Spleen (tissue), 11 donors: Measurements from ENCODE around the gene PHEX. TPM values are rescaled to one million over a fixed set of nuclear protein-coding genes. Genes with fewer than 3 reads are reported as not detected.

ENCODE experiments used
- DNase-seq: peaks from one replicate; pipeline ENCODE4 v3.0.0-alpha.2; 2020
- H3K27ac ChIP-seq, 8 donors: fragments of 200-600 bp; sonication (generic) in 7 of 8; 1 replicate in 4 of 8; 2 replicates in 4 of 8; pipeline versions ENCODE4 v1.5.0 to v1.8.0; 2016 to 2021; ENCODE audit warnings: inconsistent platforms in 4 of 8, mild to moderate bottlenecking in 4 of 8, moderate library complexity in 1 of 8
- H3K27me3 ChIP-seq, 7 donors: fragments of 200-600 bp; sonication (generic) in 6 of 7; replicated peaks in 1 of 7; 1 replicate in 4 of 7; 2 replicates in 3 of 7; pipeline versions ENCODE4 v1.5.0 to v1.8.0; 2016 to 2021; ENCODE audit warnings: inconsistent platforms in 3 of 7, mild to moderate bottlenecking in 1 of 7
- H3K36me3 ChIP-seq, 6 donors: fragments of 200-600 bp; sonication (generic) in 5 of 6; 1 replicate in 4 of 6; 2 replicates in 2 of 6; pipeline versions ENCODE4 v1.5.0 to v1.8.0; 2016 to 2021; ENCODE audit warnings: inconsistent platforms in 2 of 6
- H3K4me1 ChIP-seq, 6 donors: fragments of 200-600 bp; sonication (generic) in 5 of 6; 1 replicate in 3 of 6; 2 replicates in 3 of 6; pipeline versions ENCODE4 v1.5.0 to v1.8.0; 2016 to 2021; ENCODE audit warnings: inconsistent platforms in 3 of 6
- H3K4me3 ChIP-seq, 8 donors: fragments of 200-600 bp; sonication (generic) in 7 of 8; 1 replicate in 4 of 8; 2 replicates in 4 of 8; pipeline versions ENCODE4 v1.5.0 to v1.8.0; 2016 to 2021; ENCODE audit warnings: inconsistent platforms in 4 of 8, mild to moderate bottlenecking in 4 of 8, moderate library complexity in 2 of 8
- H3K9me3 ChIP-seq, 8 donors: fragments of 200-600 bp; sonication (generic) in 7 of 8; 1 replicate in 4 of 8; 2 replicates in 4 of 8; pipeline versions ENCODE4 v1.5.0 to v1.8.0; 2016 to 2021; ENCODE audit warnings: inconsistent platforms in 4 of 8
- CTCF ChIP-seq, 11 experiments: fragments of 200-600 bp in 7 of 11; fragments of 450-650 bp in 4 of 11; sonication (generic) in 4 of 11; IDR thresholded peaks in 8 of 11; conservative IDR thresholded peaks in 3 of 11; 1 replicate in 7 of 11; 2 replicates in 4 of 11; pipeline versions ENCODE4 v1.4.0 to v1.8.0; 2016 to 2021; ENCODE audit warnings: antibody characterized with exemption in 11 of 11, inconsistent platforms in 4 of 11, mild to moderate bottlenecking in 1 of 11
- POLR2A ChIP-seq, 3 donors: fragments of 450-650 bp; IDR thresholded peaks; one replicate each; pipeline ENCODE4 v1.5.1; 2017; ENCODE audit warnings: antibody characterized with exemption in 3 of 3, mild to moderate bottlenecking in 1 of 3
- POLR2AphosphoS5 ChIP-seq, 3 donors: sonication (generic); formaldehyde crosslinking; IDR thresholded peaks; one replicate each; pipeline ENCODE4 v1.5.1; 2017; ENCODE audit warnings: antibody characterized with exemption in 3 of 3
- WGBS, 5 donors: extraction: QIAGEN DNeasy Blood & Tissue Kit in 3 of 5; methylation state at CpG; one replicate each; pipeline versions ENCODE4 v1.1.5 to v1.1.7; 2013 to 2018; 5-methylcytosine and 5-hydroxymethylcytosine counted together
- intact Hi-C: fragments of 100-400 bp; cut with DNase I; formaldehyde crosslinking; loops from one replicate; pipeline ENCODE4 v1.15.0; 2023; ENCODE audit warnings: low total_unique reads
- polyA plus RNA-seq, 3 donors: library from polyadenylated mRNA; stranded (reverse); fragments of 200-250 nt; gene quantifications; one replicate each; pipeline ENCODE4 v1.2.1, GENCODE V29; 2013
- total RNA-seq, 7 donors: library from RNA; depleted of rRNA in 3 of 7; stranded (reverse); fragments of >200 nt in 3 of 7; fragmentation: NEBNext Ultra II Directional in 4 of 7; extraction: Animal tissue kit (Norgen Biotek cat#: 25700) in 4 of 7; gene quantifications; one replicate each; pipeline versions ENCODE4 v1.1.0 to v1.2.1, GENCODE V29; 2016 to 2021
- donor health status: healthy with polysubstance abuse.
- donor health status: DM: no; HTN: no; CAD: no; lungs with moderate emphysema.
- donor health status: DM: no; HTN: no; CAD: no.
- donor health status: Bipolar disorder and iron deficiency.
- donor health status: healthy.
- donor health status: DM: no; HTN: no; CAD: no.
- donor health status: DM: yes; HTN: yes; CAD: no.

PHEX gene
- total and polyA plus RNA-seq, 10 donors = 0.13 to 1.5 (median 0.54) TPM

- intact Hi-C loops = no loop called here
- Histone ChIP-seq H3K27ac (no peak overlapping the region), H3K36me3 (no peaks in the 10 kb centered on the region), H3K4me3 (no peak overlapping the region), H3K27me3 (no peaks in the 10 kb centered on the region), H3K9me3 (no peaks in the 10 kb centered on the region), H3K4me1 (no peaks in the 10 kb centered on the region)
- TF ChIP-seq CTCF (IDR thresholded peaks at IDR 0.05 in 8 of 11, conservative IDR thresholded peaks at IDR 0.05 in 3 of 11) (no peak), POLR2A (IDR thresholded peaks at IDR 0.05) (no peak)
- DNase-seq = no peak
- WGBS, 5 donors = 66 to 84% (median 73%) methylated on average over 6 of the region's 6 CpGs
Measured at GRCh38 chrX:22268706-22269105, 236.6 kb downstream of the PHEX start.

GRCh38 chrX:22272613-22273012 is 240.5 kb downstream of the PHEX start, which contains the start of gene CBLL2:
Gene CBLL2, plus strand, starts transcription at chrX:22272913. Its CDS starts 79 bp downstream, at chrX:22272992.
- no peaks in the 10 kb centered on the region for H3K4me1 ChIP-seq
- H3K4me3 ChIP-seq = no peak within 1 kb of the TSS
- TF ChIP-seq POLR2A (IDR thresholded peaks at IDR 0.05) (no peak), POLR2AphosphoS5 (IDR thresholded peaks at IDR 0.05) (no peak), CTCF (IDR thresholded peaks at IDR 0.05 in 8 of 11, conservative IDR thresholded peaks at IDR 0.05 in 3 of 11) (no peak)
- H3K9me3 ChIP-seq = no peaks in the 10 kb centered on the region
- no peak within 1 kb of the TSS for H3K27ac ChIP-seq
- intact Hi-C loops = no loop called here
- 78 to 90% (median 85%) methylated on average over 13 of the region's 13 CpGs for WGBS, 5 donors
- DNase-seq = no peak
- no peaks in the 10 kb centered on the region for H3K27me3 ChIP-seq
- no peaks in the 10 kb centered on the region for H3K36me3 ChIP-seq

GRCh38 chrX:22273714-22274317 is 241.7 kb downstream of the PHEX start:
- intact Hi-C loops = no loop called here
- DNase-seq = no peak
- H3K27ac ChIP-seq = no peak overlapping the region
- WGBS, 5 donors = 85 to 93% (median 90%) methylated on average over 15 of the region's 15 CpGs
- TF ChIP-seq CTCF (IDR thresholded peaks at IDR 0.05 in 8 of 11, conservative IDR thresholded peaks at IDR 0.05 in 3 of 11) (no peak), POLR2AphosphoS5 (IDR thresholded peaks at IDR 0.05) (no peak), POLR2A (IDR thresholded peaks at IDR 0.05) (no peak)
- no peak overlapping the region for H3K4me3 ChIP-seq
- H3K27me3 ChIP-seq = no peaks in the 10 kb centered on the region
- H3K9me3 ChIP-seq = no peaks in the 10 kb centered on the region
- no peaks in the 10 kb centered on the region for H3K36me3 ChIP-seq
- no peaks in the 10 kb centered on the region for H3K4me1 ChIP-seq

- no peaks in the 10 kb centered on the region for H3K36me3 ChIP-seq
- no peak overlapping the region for H3K4me3 ChIP-seq
- DNase-seq = no peak
- H3K27ac ChIP-seq = no peak overlapping the region
- H3K27me3 ChIP-seq = no peaks in the 10 kb centered on the region
- intact Hi-C loops = no loop called here
- no peaks in the 10 kb centered on the region for H3K4me1 ChIP-seq
- H3K9me3 ChIP-seq = no peaks in the 10 kb centered on the region
- TF ChIP-seq POLR2A (IDR thresholded peaks at IDR 0.05) (no peak), CTCF (IDR thresholded peaks at IDR 0.05 in 8 of 11, conservative IDR thresholded peaks at IDR 0.05 in 3 of 11) (no peak), POLR2AphosphoS5 (IDR thresholded peaks at IDR 0.05) (no peak)
- 74 to 89% (median 86%) methylated on average over 6 of the region's 6 CpGs for WGBS, 5 donors
Measured at GRCh38 chrX:22276781-22277180, 244.7 kb downstream of the PHEX start.
